Panc1 (cell line): ENCODE measurements around the gene ATRNL1. TPM values are rescaled to one million over a fixed set of nuclear protein-coding genes. Genes with fewer than 3 reads are reported as not detected.

Source experiments
- ATAC-seq: fragments of 200-7000 bp; cut with Tn5 transposase; 2 replicates; pipeline ENCODE4 v1.9.1; 2020; ENCODE audit warnings: mild to moderate bottlenecking, moderate library complexity
- BruUV-seq: library from RNA; stranded (reverse); fragments of 400-500 nt; replicated peaks from 2 replicates; lab custom pipeline; 2021; lab: Mats Ljungman, UMichigan
- CTCF ChIA-PET: fragments of 300-600 bp; sonication (Branson Sonifier 250); formaldehyde crosslinking; loops from one replicate; lab custom pipeline; 2022; ENCODE audit warnings: antibody characterized with exemption; lab: Charles Lee
- POLR2A ChIA-PET: fragments of 300-600 bp; sonication (Branson Sonifier 250); formaldehyde crosslinking; loops from one replicate; lab custom pipeline; 2022; ENCODE audit warnings: antibody characterized with exemption; lab: Charles Lee
- DNase-seq: peaks from one replicate; pipeline ENCODE4 v3.0.0-alpha.2; 2010; ENCODE audit warnings: low read depth, low spot score
- H3K27ac ChIP-seq: 2 replicates; pipeline ENCODE4 v1.5.1; 2011; ENCODE audit warnings: mild to moderate bottlenecking, low read length, inconsistent platforms
- H3K27me3 ChIP-seq: fragments of 200-500 bp; sonication (Bioruptor generic); 2 replicates; pipeline ENCODE4 v1.6.0; 2014; ENCODE audit warnings: low read length, inconsistent platforms; ENCODE audit not compliant: control insufficient read depth, insufficient read depth
- H3K36me3 ChIP-seq: fragments of 200-500 bp; sonication (Bioruptor generic); 2 replicates; pipeline ENCODE4 v1.5.1; 2014; ENCODE audit warnings: inconsistent platforms, mild to moderate bottlenecking, low read length, moderate library complexity; ENCODE audit not compliant: control insufficient read depth, insufficient read depth
- H3K4me1 ChIP-seq: 2 replicates; pipeline ENCODE4 v1.5.1; 2011; ENCODE audit warnings: inconsistent platforms, mild to moderate bottlenecking, low read length, moderate library complexity; ENCODE audit not compliant: control insufficient read depth, insufficient read depth
- H3K4me3 ChIP-seq, 2 experiments: 2 replicates each; pipeline ENCODE4 v1.5.1; 2011 to 2012; ENCODE audit warnings: low read depth in 2 of 2, low read length in 2 of 2, mild to moderate bottlenecking in 2 of 2, inconsistent platforms in 1 of 2, moderate library complexity in 1 of 2
- H3K9me3 ChIP-seq: fragments of 200-500 bp; sonication (Bioruptor generic); 2 replicates; pipeline ENCODE4 v1.5.1; 2014; ENCODE audit warnings: low read depth, mild to moderate bottlenecking, inconsistent platforms, low read length, moderate library complexity; ENCODE audit not compliant: control insufficient read depth, insufficient read depth
- POLR2AphosphoS5 ChIP-seq: IDR thresholded peaks from 2 replicates; pipeline ENCODE4 v1.6.1; 2012; ENCODE audit warnings: mild to moderate bottlenecking, low read depth, low read length, moderate library complexity
- REST ChIP-seq, 2 experiments: IDR thresholded peaks; 2 replicates each; pipeline ENCODE4 v1.6.1; 2011 to 2012; ENCODE audit warnings: low read depth in 2 of 2, control low read depth in 1 of 2, low read length in 1 of 2, mild to moderate bottlenecking in 1 of 2, moderate library complexity in 1 of 2; ENCODE audit not compliant: insufficient read depth in 1 of 2
- SIN3A ChIP-seq: IDR thresholded peaks from 2 replicates; pipeline ENCODE4 v1.6.1; 2012; ENCODE audit warnings: low read depth, mild to moderate bottlenecking, low read length, moderate library complexity, borderline replicate concordance; ENCODE audit not compliant: insufficient read depth
- TCF7L2 ChIP-seq: IDR thresholded peaks from 2 replicates; pipeline ENCODE4 v1.6.1; 2011; ENCODE audit warnings: mild to moderate bottlenecking, low read depth, low read length, inconsistent platforms
- in situ Hi-C: cut with HindIII; loops from 2 replicates; pipeline ENCODE4 v1.10.0; 2016; ENCODE audit warnings: low sequenced_read_pairs, low pct_unique_long_range_greater_than_20kb
- intact Hi-C: fragments of 100-400 bp; cut with micrococcal nuclease; formaldehyde crosslinking; loops from one replicate; pipeline ENCODE4 v1.10.0; 2022; ENCODE audit not compliant: unreplicated experiment
- total RNA-seq: library from RNA; stranded (reverse); gene quantifications from one replicate; pipeline ENCODE4 v1.2.1, GENCODE V29; 2021; ENCODE audit not compliant: unreplicated experiment
- TF ChIP-seq, protein P1 (sequence below): fragments of 450-650 bp; IDR thresholded peaks from 2 replicates; pipeline ENCODE4 v1.5.1; 2017; ENCODE audit warnings: mild to moderate bottlenecking

The ATRNL1 gene
- total RNA-seq, 1 experiment from 2014 or later, result 17.1 TPM

DNA sequence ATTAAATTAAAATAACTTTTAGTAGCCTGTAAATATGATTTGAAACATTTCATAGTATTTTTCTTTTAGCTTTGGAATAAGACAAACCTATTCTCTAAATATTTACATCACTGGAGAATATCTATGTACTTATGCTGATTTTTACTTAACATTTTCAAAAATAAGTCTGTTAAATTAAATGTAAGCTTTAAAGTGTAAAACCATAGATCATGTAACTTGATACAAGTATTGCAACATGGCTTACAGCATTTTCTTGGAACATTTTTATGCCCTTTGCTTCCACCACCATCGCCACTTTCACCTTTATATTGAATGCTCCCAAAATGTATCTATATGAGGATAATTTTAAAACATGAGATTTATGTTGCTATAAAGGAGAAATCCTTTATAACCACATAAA lies 752.8 kb downstream of the ATRNL1 start:
- H3K27ac ChIP-seq, result no peak overlapping the region
- ATAC-seq, result no peak
- TF ChIP-seq REST (IDR thresholded peaks at IDR 0.05; ENCODE audit: insufficient read depth in 1 of 2, low read depth in 2 of 2, low read length in 1 of 2) (no peak), SIN3A (no peak), TCF7L2 (no peak), POLR2AphosphoS5 (no peak)
- TF ChIP-seq, protein P1, sequence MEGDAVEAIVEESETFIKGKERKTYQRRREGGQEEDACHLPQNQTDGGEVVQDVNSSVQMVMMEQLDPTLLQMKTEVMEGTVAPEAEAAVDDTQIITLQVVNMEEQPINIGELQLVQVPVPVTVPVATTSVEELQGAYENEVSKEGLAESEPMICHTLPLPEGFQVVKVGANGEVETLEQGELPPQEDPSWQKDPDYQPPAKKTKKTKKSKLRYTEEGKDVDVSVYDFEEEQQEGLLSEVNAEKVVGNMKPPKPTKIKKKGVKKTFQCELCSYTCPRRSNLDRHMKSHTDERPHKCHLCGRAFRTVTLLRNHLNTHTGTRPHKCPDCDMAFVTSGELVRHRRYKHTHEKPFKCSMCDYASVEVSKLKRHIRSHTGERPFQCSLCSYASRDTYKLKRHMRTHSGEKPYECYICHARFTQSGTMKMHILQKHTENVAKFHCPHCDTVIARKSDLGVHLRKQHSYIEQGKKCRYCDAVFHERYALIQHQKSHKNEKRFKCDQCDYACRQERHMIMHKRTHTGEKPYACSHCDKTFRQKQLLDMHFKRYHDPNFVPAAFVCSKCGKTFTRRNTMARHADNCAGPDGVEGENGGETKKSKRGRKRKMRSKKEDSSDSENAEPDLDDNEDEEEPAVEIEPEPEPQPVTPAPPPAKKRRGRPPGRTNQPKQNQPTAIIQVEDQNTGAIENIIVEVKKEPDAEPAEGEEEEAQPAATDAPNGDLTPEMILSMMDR, result no peak
- in situ Hi-C loops (no loop called here), intact Hi-C loops (no loop called here)
- H3K27me3 ChIP-seq, result no peaks in the 10 kb centered on the region
- no peaks in the 10 kb centered on the region for H3K36me3 ChIP-seq
- no TSS peak for BruUV-seq
- ChIA-PET CTCF (no interaction called here), POLR2A (no interaction called here)
- H3K9me3 ChIP-seq, result no peaks in the 10 kb centered on the region
- DNase-seq, result no peak
- H3K4me1 ChIP-seq, result no peaks in the 10 kb centered on the region
- no peak overlapping the region for H3K4me3 ChIP-seq

DNA sequence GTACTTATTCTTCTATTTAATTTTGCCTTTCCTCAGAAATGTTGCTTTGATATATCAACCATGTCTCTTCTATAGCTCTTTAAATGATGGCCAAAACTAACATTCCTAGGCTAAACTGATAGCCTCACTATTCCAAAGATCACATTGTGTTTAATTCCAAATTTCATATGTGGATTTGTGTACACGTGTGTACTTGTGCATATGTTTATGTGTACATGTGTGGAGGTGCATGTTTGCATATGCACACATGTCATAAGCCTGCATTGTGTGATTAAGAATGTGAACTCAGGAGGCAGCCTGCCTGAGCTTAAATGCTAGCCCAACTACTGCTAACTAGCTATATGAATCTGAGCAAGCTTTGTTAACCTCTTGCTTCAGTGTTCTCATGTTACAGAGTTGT lies 753.4 kb downstream of the ATRNL1 start:
- DNase-seq, result no peak
- Histone ChIP-seq H3K36me3 (no peaks in the 10 kb centered on the region), H3K27ac (no peak overlapping the region), H3K4me3 (no peak overlapping the region), H3K4me1 (no peaks in the 10 kb centered on the region), H3K27me3 (no peaks in the 10 kb centered on the region), H3K9me3 (no peaks in the 10 kb centered on the region)
- BruUV-seq, result no TSS peak
- in situ Hi-C loops (no loop called here), intact Hi-C loops (no loop called here)
- no peak for ATAC-seq
- ChIA-PET POLR2A (no interaction called here), CTCF (no interaction called here)
- TF ChIP-seq REST (IDR thresholded peaks at IDR 0.05; ENCODE audit: insufficient read depth in 1 of 2, low read depth in 2 of 2, low read length in 1 of 2) (no peak), SIN3A (no peak), TCF7L2 (no peak), POLR2AphosphoS5 (no peak)
- TF ChIP-seq, protein P1, result no peak
